Ovary (tissue), 9 donors: Measurements from ENCODE around the gene ASMTL. TPM values are rescaled to one million over a fixed set of nuclear protein-coding genes. Genes with fewer than 3 reads are reported as not detected.
"Not testable (repeated sequence)": the region's sequence is repeated elsewhere in the genome, so short reads cannot be mapped to it uniquely, and the experiment has no call there.

Source experiments
- DNase-seq, 5 donors: peaks; one replicate each; pipeline ENCODE4 v3.0.0-alpha.2; 2019 to 2020
- H3K27ac ChIP-seq, 2 donors: fragments of 200-600 bp; one replicate each; pipeline versions ENCODE4 v1.5.1 to v1.8.0; 2019 to 2022
- H3K27me3 ChIP-seq: fragments of 200-600 bp; one replicate; pipeline ENCODE4 v1.8.0; 2022
- H3K36me3 ChIP-seq: fragments of 200-600 bp; sonication (generic); one replicate; pipeline ENCODE4 v1.5.1; 2019
- H3K4me1 ChIP-seq: one replicate; pipeline ENCODE4 v1.8.1; 2013; ENCODE audit warnings: mild to moderate bottlenecking, moderate library complexity; ENCODE audit not compliant: insufficient read depth
- H3K4me3 ChIP-seq: fragments of 200-600 bp; sonication (generic); one replicate; pipeline ENCODE4 v1.5.1; 2017
- H3K9me3 ChIP-seq, 2 donors: fragments of 200-600 bp in 1 of 2; sonication (generic) in 1 of 2; one replicate each; pipeline versions ENCODE4 v1.5.1 to v1.8.1; 2013 to 2019; ENCODE audit warnings: mild to moderate bottlenecking in 1 of 2, moderate library complexity in 1 of 2
- CTCF ChIP-seq, 3 donors: fragments of 450-650 bp in 2 of 3; fragments of 200-600 bp in 1 of 3; IDR thresholded peaks; one replicate each; pipeline versions ENCODE4 v1.5.1 to v1.8.0; 2016 to 2022; ENCODE audit warnings: antibody characterized with exemption in 3 of 3, mild to moderate bottlenecking in 1 of 3
- EP300 ChIP-seq: sonication (generic); formaldehyde crosslinking; IDR thresholded peaks from one replicate; pipeline ENCODE4 v1.6.1; 2017; ENCODE audit warnings: antibody characterized with exemption
- POLR2A ChIP-seq: fragments of 450-650 bp; IDR thresholded peaks from one replicate; pipeline ENCODE4 v1.6.1; 2017; ENCODE audit warnings: antibody characterized with exemption, mild to moderate bottlenecking, moderate library complexity
- WGBS, 3 donors: extraction: QIAGEN DNeasy Blood & Tissue Kit in 1 of 3; methylation state at CpG; one replicate each; pipeline versions ENCODE4 v1.1.5 to v1.1.7; 2013 to 2017; 5-methylcytosine and 5-hydroxymethylcytosine counted together
- intact Hi-C, 4 donors: fragments of 100-400 bp; cut with DNase I; formaldehyde crosslinking; loops; one replicate each; pipeline versions ENCODE4 v1.11.0 to v1.15.1; 2022 to 2023
- polyA plus RNA-seq, 2 donors: library from polyadenylated mRNA; stranded (reverse); fragments of 200-250 nt in 1 of 2; fragments of 350-450 nt in 1 of 2; fragmentation: Illumina TruSeq in 1 of 2; extraction: RNeasy Lipid Tissue Mini Kit (QIAGEN cat#74804) in 1 of 2; gene quantifications; one replicate each; pipeline ENCODE4 v1.2.3, GENCODE V29; 2013 to 2014
- total RNA-seq, 7 donors: library from RNA; depleted of rRNA in 2 of 7; stranded (reverse); fragments of >200 nt in 2 of 7; fragmentation: NEBNext Ultra II Directional in 3 of 7; extraction: Animal tissue kit (Norgen Biotek cat#: 25700) in 3 of 7; gene quantifications; one replicate each; pipeline versions ENCODE4 v1.1.0 to v1.2.4, GENCODE V29; 2016 to 2023
- donor health status: DM: no; HTN: no; CAD: no; lungs with moderate emphysema.
- donor health status: DM: no; HTN: no; CAD: no.
- donor health status: Bipolar disorder and iron deficiency.
- donor health status: DM: yes; HTN: yes; CAD: no.
- donor health status: DM: no; HTN: no; CAD: no.
- donor health status: DM: yes; HTN: yes; CAD: no.

Gene ASMTL
- total and polyA plus RNA-seq, 9 donors, result 21.3 to 48.9 (median 40.7) TPM

- WGBS, 3 donors, result 91 to 95% (median 95%) methylated on average over 4 of the region's 4 CpGs
- intact Hi-C loops, result no loop called here
- Histone ChIP-seq H3K9me3 (no peaks in the 10 kb centered on the region), H3K36me3 (no peaks in the 10 kb centered on the region), H3K27me3 (no peaks in the 10 kb centered on the region), H3K27ac (no peak overlapping the region), H3K4me3 (no peak overlapping the region), H3K4me1 (no peaks in the 10 kb centered on the region)
- no peak for TF ChIP-seq POLR2A
- no peak for TF ChIP-seq EP300
- no peak for TF ChIP-seq CTCF (IDR thresholded peaks at IDR 0.05)
- no peak for DNase-seq
Measured at GRCh38 chrX:1475481-1475880, 22.8 kb upstream of the ASMTL start.

GRCh38 chrX:1474593-1474992, 21.9 kb upstream of the ASMTL start:
- H3K4me3 ChIP-seq, intact Hi-C loops, H3K36me3 ChIP-seq, H3K27ac ChIP-seq, H3K27me3 ChIP-seq, H3K9me3 ChIP-seq, H3K4me1 ChIP-seq, DNase-seq: not testable (repeated sequence)
- WGBS, 3 donors, result 51 to 72% (median 70%) methylated on average over 2 of the region's 2 CpGs

GRCh38 chrX:1472975-1473374, 20.3 kb upstream of the ASMTL start:
- Histone ChIP-seq H3K9me3 (no peaks in the 10 kb centered on the region), H3K27ac (no peak overlapping the region), H3K36me3 (no peaks in the 10 kb centered on the region), H3K4me3 (no peak overlapping the region), H3K4me1 (no peaks in the 10 kb centered on the region), H3K27me3 (no peaks in the 10 kb centered on the region)
- DNase-seq, result no peak
- no peak for TF ChIP-seq EP300
- no peak for TF ChIP-seq POLR2A
- no peak for TF ChIP-seq CTCF (IDR thresholded peaks at IDR 0.05)
- WGBS, 3 donors, result 86 to 92% (median 91%) methylated on average over 2 of the region's 2 CpGs
- intact Hi-C loops, result no loop called here

GRCh38 chrX:1468250-1468772, 15.6 kb upstream of the ASMTL start:
- Histone ChIP-seq H3K4me3 (no peak overlapping the region), H3K36me3 (no peaks in the 10 kb centered on the region), H3K27me3 (no peaks in the 10 kb centered on the region), H3K27ac (no peak overlapping the region), H3K9me3 (no peaks in the 10 kb centered on the region), H3K4me1 (no peaks in the 10 kb centered on the region)
- intact Hi-C loops, result loop anchor here in 1 of 4 donors (10.0 kb wide), 1 partner anchor 1136 kb away; no protein-coding TSS in a partner anchor
- DNase-seq, result no peak
- 51 to 78% (median 62%) methylated on average over 15 to 20 of the region's 20 CpGs for WGBS, 3 donors
- TF ChIP-seq POLR2A (no peak), EP300 (no peak), CTCF (IDR thresholded peaks at IDR 0.05) (no peak)

GRCh38 chrX:1466971-1467561, 14.4 kb upstream of the ASMTL start:
- Histone ChIP-seq H3K4me3 (no peak overlapping the region), H3K27ac (no peak overlapping the region), H3K27me3 (no peaks in the 10 kb centered on the region), H3K36me3 (no peaks in the 10 kb centered on the region), H3K9me3 (no peaks in the 10 kb centered on the region), H3K4me1 (no peaks in the 10 kb centered on the region)
- intact Hi-C loops, result loop anchor here in 1 of 4 donors (10.0 kb wide), 1 partner anchor 1138 kb away; no protein-coding TSS in a partner anchor
- WGBS, 3 donors, result 42 to 48% (median 46%) methylated on average over 19 to 20 of the region's 20 CpGs
- DNase-seq, result no peak
- TF ChIP-seq POLR2A (no peak), CTCF (IDR thresholded peaks at IDR 0.05) (no peak), EP300 (no peak)
